Measurements from ENCODE around the gene NYAP2. TPM values are rescaled to one million over a fixed set of nuclear protein-coding genes. Genes with fewer than 3 reads are reported as not detected.

NYAP2 gene
- total RNA-seq, 4 donors from 2014 or later: 0.14 TPM; not detected in 3

DNA sequence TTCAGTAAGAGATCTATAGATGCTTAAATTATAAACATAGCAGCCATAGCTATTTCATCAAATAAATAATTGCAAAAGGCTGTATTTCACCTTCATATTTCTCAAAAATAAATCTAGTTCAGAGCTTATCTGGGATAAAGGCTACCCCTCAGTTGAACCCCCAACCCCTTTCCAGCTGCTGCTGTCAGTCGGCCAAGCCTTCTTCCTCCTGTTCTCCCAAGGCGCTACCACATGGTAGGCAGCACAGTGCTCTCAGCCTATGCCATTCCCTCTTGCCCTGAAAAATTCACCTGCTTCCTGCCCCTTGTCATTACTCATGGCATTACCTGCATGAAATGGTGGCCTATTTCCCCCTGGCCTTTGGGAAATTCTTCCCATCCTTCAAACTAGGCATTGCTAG lies 136.5 kb downstream of the NYAP2 start:
- Histone ChIP-seq H3K4me1 (no peaks in the 10 kb centered on the region), H3K27ac (no peak overlapping the region), H3K27me3 (no peaks in the 10 kb centered on the region), H3K36me3 (no peaks in the 10 kb centered on the region), H3K4me3 (no peak overlapping the region), H3K9me3 (no peaks in the 10 kb centered on the region)
- intact Hi-C loops (cut with DNase I; ENCODE audit: low total_unique reads): no loop called here
- TF ChIP-seq, protein P1, sequence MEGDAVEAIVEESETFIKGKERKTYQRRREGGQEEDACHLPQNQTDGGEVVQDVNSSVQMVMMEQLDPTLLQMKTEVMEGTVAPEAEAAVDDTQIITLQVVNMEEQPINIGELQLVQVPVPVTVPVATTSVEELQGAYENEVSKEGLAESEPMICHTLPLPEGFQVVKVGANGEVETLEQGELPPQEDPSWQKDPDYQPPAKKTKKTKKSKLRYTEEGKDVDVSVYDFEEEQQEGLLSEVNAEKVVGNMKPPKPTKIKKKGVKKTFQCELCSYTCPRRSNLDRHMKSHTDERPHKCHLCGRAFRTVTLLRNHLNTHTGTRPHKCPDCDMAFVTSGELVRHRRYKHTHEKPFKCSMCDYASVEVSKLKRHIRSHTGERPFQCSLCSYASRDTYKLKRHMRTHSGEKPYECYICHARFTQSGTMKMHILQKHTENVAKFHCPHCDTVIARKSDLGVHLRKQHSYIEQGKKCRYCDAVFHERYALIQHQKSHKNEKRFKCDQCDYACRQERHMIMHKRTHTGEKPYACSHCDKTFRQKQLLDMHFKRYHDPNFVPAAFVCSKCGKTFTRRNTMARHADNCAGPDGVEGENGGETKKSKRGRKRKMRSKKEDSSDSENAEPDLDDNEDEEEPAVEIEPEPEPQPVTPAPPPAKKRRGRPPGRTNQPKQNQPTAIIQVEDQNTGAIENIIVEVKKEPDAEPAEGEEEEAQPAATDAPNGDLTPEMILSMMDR (IDR thresholded peaks at IDR 0.05): no peak
- TF ChIP-seq POLR2A (IDR thresholded peaks at IDR 0.05): no peak
- no peak for DNase-seq

DNA sequence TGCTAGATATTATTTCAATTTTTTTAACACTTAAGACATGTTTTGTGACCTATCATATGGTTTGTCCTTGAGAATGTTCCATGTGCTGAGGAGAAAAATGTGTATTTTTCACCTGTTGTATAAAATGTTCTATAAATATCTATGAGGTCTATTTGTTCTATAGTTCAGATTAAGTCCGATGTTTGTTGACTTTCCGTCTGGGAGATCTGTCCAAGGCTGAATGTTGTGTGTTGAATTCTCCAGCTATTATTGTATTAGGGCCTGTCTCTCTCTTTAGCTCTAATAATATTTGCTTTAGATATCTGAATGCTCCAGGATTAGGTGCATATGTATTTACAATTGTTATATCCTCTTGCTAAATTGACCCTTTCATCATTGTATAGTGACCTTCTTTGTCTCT lies 144.1 kb downstream of the NYAP2 start:
- intact Hi-C loops (cut with DNase I; ENCODE audit: low total_unique reads): no loop called here
- Histone ChIP-seq H3K4me1 (no peaks in the 10 kb centered on the region), H3K36me3 (no peaks in the 10 kb centered on the region), H3K27ac (no peak overlapping the region), H3K27me3 (no peaks in the 10 kb centered on the region), H3K4me3 (no peak overlapping the region), H3K9me3 (no peaks in the 10 kb centered on the region)
- no peak for TF ChIP-seq POLR2A (IDR thresholded peaks at IDR 0.05)
- TF ChIP-seq, protein P1 (IDR thresholded peaks at IDR 0.05): no peak
- no peak for DNase-seq

DNA sequence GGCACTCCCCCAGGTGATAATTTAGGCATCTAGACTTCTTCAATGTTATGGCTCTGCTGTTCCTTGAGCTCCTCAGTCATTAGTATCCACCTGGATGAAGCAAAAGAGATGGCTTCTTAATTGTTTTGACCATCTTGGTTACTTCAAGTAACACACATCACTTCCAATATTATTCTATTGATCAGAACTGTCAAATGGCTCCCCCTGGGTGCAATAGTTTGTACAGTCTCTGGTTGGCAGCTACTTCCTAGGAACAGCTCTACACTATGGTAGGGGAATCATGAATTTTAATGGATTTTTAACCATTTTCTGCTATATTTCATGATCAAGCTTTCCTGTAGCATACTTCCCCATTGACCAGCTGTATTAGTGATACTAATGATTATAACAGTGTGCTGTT lies 157.0 kb downstream of the NYAP2 start:
- Histone ChIP-seq H3K9me3 (no peaks in the 10 kb centered on the region), H3K27me3 (no peaks in the 10 kb centered on the region), H3K4me3 (no peak overlapping the region), H3K36me3 (peaks cover 0 to 2% of the 10 kb centered on the region in 2 donors), H3K4me1 (no peaks in the 10 kb centered on the region), H3K27ac (no peak overlapping the region)
- DNase-seq: no peak
- intact Hi-C loops (cut with DNase I; ENCODE audit: low total_unique reads): no loop called here
- TF ChIP-seq, protein P1 (IDR thresholded peaks at IDR 0.05): no peak
- TF ChIP-seq POLR2A (IDR thresholded peaks at IDR 0.05): no peak

DNA sequence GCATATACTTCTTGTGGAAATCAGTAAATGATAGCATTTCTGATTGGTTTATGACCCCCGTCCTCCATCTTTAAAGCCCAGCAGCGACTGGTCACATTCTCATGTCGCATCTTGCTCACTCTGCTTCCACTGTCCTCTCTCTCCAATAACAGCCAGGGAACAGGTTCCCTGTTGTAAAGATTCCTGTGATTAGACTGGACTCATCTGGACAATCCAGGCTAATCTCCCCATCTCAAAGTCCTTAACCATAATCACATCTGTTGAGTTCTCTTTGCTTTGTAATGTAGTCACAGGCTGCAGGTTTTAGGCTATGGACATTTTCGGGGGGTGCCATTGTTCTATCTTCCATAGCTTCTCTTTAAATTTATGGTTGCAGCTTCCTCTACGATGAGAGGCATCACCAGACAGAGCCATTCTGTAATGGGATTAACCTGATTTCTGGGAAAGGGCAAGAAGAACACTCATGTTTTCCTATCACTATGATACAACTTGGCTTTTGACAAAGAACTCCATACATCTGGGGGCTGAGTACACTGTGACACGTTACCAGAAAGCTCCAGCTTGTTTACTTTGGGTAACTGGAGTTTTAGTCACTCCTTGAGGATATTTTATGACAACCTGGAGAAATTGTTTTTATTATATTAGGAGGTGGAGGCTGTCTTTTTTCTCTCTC lies 159.0 kb downstream of the NYAP2 start:
- TF ChIP-seq, protein P1 (IDR thresholded peaks at IDR 0.05): no peak
- no peak for TF ChIP-seq POLR2A (IDR thresholded peaks at IDR 0.05)
- intact Hi-C loops (cut with DNase I; ENCODE audit: low total_unique reads): no loop called here
- Histone ChIP-seq H3K27ac (no peak overlapping the region), H3K4me1 (no peaks in the 10 kb centered on the region), H3K36me3 (peaks cover 0 to 2% of the 10 kb centered on the region in 2 donors), H3K9me3 (no peaks in the 10 kb centered on the region), H3K4me3 (no peak overlapping the region), H3K27me3 (no peaks in the 10 kb centered on the region)
- no peak for DNase-seq

DNA sequence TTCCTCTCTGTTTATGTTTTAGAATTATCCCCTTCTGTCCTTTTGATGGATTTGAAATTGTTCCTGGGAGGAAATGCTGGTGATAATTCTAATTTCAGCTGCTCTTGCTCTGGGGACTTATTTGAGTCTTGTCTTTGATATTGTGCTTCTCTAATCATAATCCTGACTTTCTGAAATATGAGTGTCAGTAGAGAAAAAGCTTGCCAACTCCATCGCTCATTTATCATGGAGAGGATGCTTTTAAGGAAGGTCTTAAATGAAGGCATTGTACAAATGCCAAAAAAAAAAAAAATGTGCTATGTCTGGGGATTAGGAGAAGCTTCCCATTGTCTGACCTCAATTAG lies 159.5 kb downstream of the NYAP2 start:
- Histone ChIP-seq H3K4me1 (no peaks in the 10 kb centered on the region), H3K36me3 (peaks cover 0 to 2% of the 10 kb centered on the region in 2 donors), H3K27ac (no peak overlapping the region), H3K9me3 (no peaks in the 10 kb centered on the region), H3K4me3 (no peak overlapping the region), H3K27me3 (no peaks in the 10 kb centered on the region)
- TF ChIP-seq POLR2A (IDR thresholded peaks at IDR 0.05): no peak
- TF ChIP-seq, protein P1 (IDR thresholded peaks at IDR 0.05): no peak
- intact Hi-C loops (cut with DNase I; ENCODE audit: low total_unique reads): no loop called here
- DNase-seq: no peak

Measured in uterus (tissue), 4 donors.